Muscle layer of duodenum (tissue), 2 donors: Measurements from ENCODE around the gene NELL2.
"Not testable (repeated sequence)": the region's sequence is repeated elsewhere in the genome, so short reads cannot be mapped to it uniquely, and the experiment has no call there.

Experiments
- H3K27ac ChIP-seq: one replicate; pipeline ENCODE4 v1.7.0; 2013; ENCODE audit warnings: mild to moderate bottlenecking, low read length
- H3K27me3 ChIP-seq: one replicate; pipeline ENCODE4 v1.7.0; 2013; ENCODE audit warnings: low read depth, mild to moderate bottlenecking, control low read depth, low read length
- H3K36me3 ChIP-seq, 2 donors: one replicate each; pipeline ENCODE4 v1.7.0; 2013; ENCODE audit warnings: low read length in 2 of 2, control low read depth in 1 of 2, mild to moderate bottlenecking in 1 of 2; ENCODE audit not compliant: insufficient read depth in 2 of 2, control insufficient read depth in 1 of 2
- H3K4me1 ChIP-seq, 2 donors: one replicate each; pipeline ENCODE4 v1.7.0; 2013; ENCODE audit warnings: low read length in 2 of 2, mild to moderate bottlenecking in 2 of 2, control low read depth in 1 of 2, moderate library complexity in 1 of 2; ENCODE audit not compliant: insufficient read depth in 2 of 2, control insufficient read depth in 1 of 2
- H3K4me3 ChIP-seq, 2 donors: one replicate each; pipeline ENCODE4 v1.7.0; 2013; ENCODE audit warnings: low read length in 2 of 2, low read depth in 1 of 2, mild to moderate bottlenecking in 1 of 2
- H3K9me3 ChIP-seq, 2 donors: one replicate each; pipeline ENCODE4 v1.7.0; 2013; ENCODE audit warnings: low read length in 2 of 2, control low read depth in 1 of 2, mild to moderate bottlenecking in 1 of 2; ENCODE audit not compliant: control insufficient read depth in 1 of 2
- donor health status: healthy.

Gene NELL2

DNA sequence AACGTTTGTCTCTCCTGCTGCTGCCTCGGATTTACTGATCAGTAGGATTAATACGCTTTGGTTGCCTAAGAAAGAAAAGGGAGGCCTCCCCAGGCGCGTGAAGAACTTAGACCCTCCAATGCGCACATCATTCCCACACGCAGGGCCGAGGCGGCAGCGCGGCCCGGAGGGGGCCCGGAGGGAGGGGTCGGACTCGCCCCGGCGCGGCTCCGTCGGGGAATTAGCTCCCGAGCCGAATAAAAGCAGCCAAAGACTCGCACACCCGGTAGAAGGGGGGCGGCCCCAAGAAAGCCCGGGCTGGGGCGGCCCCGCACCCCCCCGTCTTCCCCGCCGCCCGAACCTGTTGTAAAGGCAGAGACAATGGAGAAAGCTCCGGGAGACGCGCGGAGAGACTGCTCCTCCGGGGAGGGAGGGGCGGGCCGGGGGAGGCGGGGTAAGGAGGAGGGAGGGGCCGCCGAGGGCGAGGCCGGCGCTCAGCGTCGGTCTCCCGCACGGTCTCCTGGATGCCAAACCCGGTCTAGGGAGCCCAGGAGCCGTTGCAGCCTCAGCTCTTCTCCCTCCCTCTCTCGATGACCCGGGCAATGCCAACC lies at the start of gene NELL2:
Gene NELL2 (minus strand): TSS at position 362 of the 590 bp plus-strand sequence. CDS start 446 bp downstream, outside the sequence.
- H3K27me3 ChIP-seq, result peaks cover 4% of the 10 kb centered on the region
- H3K27ac ChIP-seq, result no peak within 1 kb of the TSS

DNA sequence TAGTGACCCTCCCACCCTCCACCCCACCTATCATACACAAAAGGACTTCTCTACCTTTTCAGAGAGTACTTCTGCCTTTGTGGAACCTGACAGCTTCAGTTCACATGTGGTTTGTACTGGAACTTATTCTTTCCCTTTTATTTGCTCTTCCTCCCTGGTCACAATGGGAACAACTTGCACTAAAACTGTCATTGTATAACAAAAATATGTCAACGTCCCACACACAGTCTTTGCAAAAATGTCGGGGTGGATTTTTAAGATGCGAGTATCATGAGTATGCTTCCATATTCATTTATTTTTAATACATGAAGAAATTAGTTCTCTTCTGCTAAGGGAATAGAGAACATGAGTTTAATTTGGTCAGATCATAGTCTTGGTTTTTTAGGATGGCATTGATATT lies 45.6 kb upstream of the NELL2 start:
- Histone ChIP-seq H3K36me3 (no peaks in the 10 kb centered on the region), H3K4me3 (no peak overlapping the region), H3K27ac (no peak overlapping the region), H3K4me1 (no peaks in the 10 kb centered on the region), H3K9me3 (no peaks in the 10 kb centered on the region), H3K27me3 (no peaks in the 10 kb centered on the region)

More for the DNA sequence above, at the start of gene NELL2:
- peaks cover 0 to 3% of the 10 kb centered on the region in 2 donors for H3K9me3 ChIP-seq
- no peaks in the 10 kb centered on the region for H3K36me3 ChIP-seq
- H3K4me1 ChIP-seq, result peaks cover 0 to 21% of the 10 kb centered on the region in 2 donors
- peak within 1 kb of the TSS; percentile 66 to 84 for H3K4me3 ChIP-seq

DNA sequence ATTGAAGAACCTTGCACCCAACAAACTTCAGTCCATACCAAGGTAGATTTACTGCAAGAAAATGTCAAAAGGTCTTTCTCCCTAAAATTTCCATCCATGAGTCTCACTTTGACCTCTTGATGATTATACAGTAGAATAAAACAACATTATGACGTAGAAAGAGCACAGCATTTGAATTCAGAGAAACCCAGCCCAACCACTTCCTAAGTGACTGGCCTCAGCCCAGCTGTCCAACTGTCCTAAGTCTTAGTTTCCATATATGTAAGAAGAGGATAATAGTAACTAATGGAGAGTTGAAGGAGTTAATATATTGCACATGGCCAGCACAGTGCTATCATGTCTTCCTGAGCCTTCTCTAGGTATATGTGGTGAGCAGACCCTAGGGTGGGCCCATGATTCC lies 41.0 kb upstream of the NELL2 start:
- H3K4me3 ChIP-seq, result no peak overlapping the region
- no peak overlapping the region for H3K27ac ChIP-seq
- H3K36me3 ChIP-seq, result no peaks in the 10 kb centered on the region
- no peaks in the 10 kb centered on the region for H3K27me3 ChIP-seq
- no peaks in the 10 kb centered on the region for H3K9me3 ChIP-seq
- H3K4me1 ChIP-seq, result no peaks in the 10 kb centered on the region

DNA sequence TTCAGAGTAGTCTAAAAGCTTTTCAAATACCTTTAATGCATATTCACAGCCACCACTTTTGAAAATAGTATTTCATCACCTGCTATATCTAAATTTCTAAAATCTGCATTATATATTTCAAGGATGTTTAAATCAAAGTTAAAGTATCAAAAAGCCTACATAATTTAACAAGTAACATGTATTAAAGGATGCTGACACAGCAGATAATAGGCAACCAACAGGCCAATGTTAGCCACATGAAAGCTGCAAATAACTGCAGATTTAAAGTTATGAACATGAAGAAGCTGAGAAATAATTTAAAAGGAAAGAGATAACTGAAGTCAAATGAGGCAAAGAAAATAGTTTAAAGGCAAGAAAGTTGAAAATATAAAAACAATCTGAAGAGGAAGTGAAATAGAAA lies 39.8 kb upstream of the NELL2 start:
- Histone ChIP-seq H3K4me3 (no peak overlapping the region), H3K36me3 (no peaks in the 10 kb centered on the region), H3K9me3 (no peaks in the 10 kb centered on the region), H3K27ac (no peak overlapping the region), H3K4me1 (no peaks in the 10 kb centered on the region), H3K27me3 (no peaks in the 10 kb centered on the region)

DNA sequence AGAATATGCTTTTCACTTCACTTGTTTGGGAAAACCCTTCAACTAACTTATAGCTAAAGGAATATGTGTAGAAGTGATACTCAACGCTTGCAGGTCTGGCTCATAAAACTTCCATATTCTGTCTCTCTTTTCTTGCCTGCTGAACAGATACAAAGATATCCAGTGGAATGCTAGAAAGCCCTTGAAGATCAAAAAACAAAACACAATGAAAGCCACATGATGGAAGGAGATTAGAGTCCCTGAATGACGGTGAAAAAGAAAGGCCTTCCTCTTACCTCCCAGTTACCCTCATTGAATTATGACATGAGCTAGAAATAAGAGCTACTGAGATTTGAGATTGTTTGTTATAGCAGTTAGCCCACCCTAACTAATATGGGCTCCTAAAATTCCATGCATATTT lies 28.2 kb upstream of the NELL2 start:
- Histone ChIP-seq H3K9me3 (peaks cover 0 to 5% of the 10 kb centered on the region in 2 donors), H3K4me1 (no peaks in the 10 kb centered on the region), H3K27ac (no peak overlapping the region), H3K27me3 (no peaks in the 10 kb centered on the region), H3K36me3 (no peaks in the 10 kb centered on the region), H3K4me3 (no peak overlapping the region)

DNA sequence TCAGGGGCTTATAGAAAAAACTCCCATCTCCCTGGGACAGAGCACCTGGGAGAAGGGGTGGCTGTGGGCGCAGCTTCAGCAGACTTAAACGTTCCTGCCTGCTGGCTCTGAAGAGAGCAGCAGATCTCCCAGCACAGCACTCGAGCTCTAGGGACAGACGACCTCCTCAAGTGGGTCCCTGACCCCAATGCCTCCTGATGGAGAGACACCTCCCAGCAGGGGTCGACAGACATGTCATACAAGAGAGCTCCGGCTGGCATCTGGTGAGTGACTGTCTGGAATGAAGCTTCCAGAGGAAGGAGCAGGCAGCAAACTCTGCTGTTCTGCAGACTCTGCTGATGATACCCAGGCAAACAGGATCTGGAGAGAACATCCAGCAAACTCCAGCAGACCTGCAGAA lies 22.0 kb upstream of the NELL2 start:
- not testable (repeated sequence) for H3K36me3 ChIP-seq, H3K27ac ChIP-seq, H3K9me3 ChIP-seq, H3K27me3 ChIP-seq, H3K4me1 ChIP-seq, H3K4me3 ChIP-seq

DNA sequence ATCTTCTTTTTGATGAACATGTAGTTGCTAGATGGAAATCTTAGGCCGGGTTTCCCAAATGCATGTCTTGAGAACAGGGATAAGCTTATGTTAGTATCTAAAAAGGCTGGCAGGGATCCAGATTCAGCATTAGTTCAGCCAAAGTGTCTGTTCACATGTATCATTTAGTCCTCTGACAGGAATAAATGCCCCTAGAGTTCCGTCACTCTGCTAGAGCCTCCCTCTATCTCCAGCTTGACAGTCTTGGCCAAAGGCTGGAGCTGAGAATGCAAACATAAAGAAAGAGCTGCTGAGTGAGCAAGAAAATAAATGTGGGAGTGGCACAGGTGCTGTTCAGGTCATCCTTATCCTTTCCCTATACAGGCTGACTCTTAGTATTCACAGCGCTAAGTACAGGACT lies 13.8 kb upstream of the NELL2 start:
- no peak overlapping the region for H3K27ac ChIP-seq
- H3K4me1 ChIP-seq, result no peaks in the 10 kb centered on the region
- H3K9me3 ChIP-seq, result no peaks in the 10 kb centered on the region
- H3K4me3 ChIP-seq, result no peak overlapping the region
- no peaks in the 10 kb centered on the region for H3K27me3 ChIP-seq
- H3K36me3 ChIP-seq, result no peaks in the 10 kb centered on the region

DNA sequence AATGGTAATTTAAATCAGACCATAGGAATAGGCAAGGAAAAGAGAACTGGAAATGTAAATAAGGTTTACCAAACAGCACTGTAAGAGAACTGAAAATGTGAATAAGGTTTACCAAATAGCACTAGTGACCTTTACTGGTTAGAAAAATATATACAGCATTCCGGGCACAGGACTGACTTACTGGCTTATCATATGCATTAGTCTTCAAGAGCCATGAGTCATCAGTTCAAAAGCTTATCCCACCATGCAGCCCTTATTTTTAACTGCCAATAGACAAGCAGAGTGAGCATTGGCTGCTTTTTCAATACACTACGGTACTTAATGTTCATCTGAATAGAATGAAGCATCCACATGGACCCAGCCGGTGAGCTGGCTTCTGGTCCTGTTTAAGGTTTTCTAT lies 13.0 kb upstream of the NELL2 start:
- Histone ChIP-seq H3K4me3 (no peak overlapping the region), H3K4me1 (no peaks in the 10 kb centered on the region), H3K36me3 (no peaks in the 10 kb centered on the region), H3K27ac (no peak overlapping the region), H3K9me3 (no peaks in the 10 kb centered on the region), H3K27me3 (no peaks in the 10 kb centered on the region)

DNA sequence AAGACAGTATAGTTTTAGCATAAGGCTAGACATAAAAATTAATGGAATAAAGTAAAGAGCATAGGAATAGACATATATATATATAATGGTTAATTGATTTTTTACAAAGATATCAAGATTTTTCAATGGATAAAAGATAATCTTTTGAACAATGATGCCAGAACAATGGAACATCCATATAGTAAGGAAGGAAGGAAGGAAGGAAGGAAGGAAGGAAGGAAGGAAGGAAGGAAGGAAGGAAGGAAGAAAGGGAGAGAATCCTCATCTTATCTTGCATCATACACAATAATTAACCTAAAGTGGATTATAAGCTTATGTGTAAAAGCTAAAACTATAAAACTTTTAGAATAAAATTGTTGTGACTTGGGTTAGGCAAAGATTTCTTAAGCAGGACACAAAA lies 9.8 kb upstream of the NELL2 start:
- Histone ChIP-seq H3K4me3 (no peak overlapping the region), H3K27me3 (no peaks in the 10 kb centered on the region), H3K4me1 (no peaks in the 10 kb centered on the region), H3K27ac (no peak overlapping the region), H3K9me3 (peaks cover 0 to 9% of the 10 kb centered on the region in 2 donors), H3K36me3 (no peaks in the 10 kb centered on the region)

DNA sequence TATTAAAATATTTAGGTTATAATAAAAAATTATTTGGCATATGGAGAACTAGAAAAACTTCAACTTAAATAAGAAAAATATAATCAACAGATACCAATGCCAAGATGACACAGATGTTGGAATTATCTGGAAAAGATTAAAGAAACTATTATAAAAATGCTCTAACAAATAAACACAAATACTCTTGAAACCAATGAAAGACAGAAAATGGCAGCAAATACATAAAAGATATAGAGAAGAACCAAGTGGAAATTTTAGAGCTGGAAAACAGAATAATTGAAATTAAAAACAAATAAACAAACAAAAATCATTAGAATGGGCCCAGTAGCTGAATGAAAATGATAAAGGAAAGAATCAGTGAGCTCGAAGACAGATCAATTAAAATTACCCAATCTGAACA lies 5.1 kb upstream of the NELL2 start:
- no peak overlapping the region for H3K4me3 ChIP-seq
- peaks cover 0 to 12% of the 10 kb centered on the region in 2 donors for H3K9me3 ChIP-seq
- no peaks in the 10 kb centered on the region for H3K36me3 ChIP-seq
- H3K27ac ChIP-seq, result no peak overlapping the region
- no peaks in the 10 kb centered on the region for H3K27me3 ChIP-seq
- peaks cover 0 to 10% of the 10 kb centered on the region in 2 donors for H3K4me1 ChIP-seq

DNA sequence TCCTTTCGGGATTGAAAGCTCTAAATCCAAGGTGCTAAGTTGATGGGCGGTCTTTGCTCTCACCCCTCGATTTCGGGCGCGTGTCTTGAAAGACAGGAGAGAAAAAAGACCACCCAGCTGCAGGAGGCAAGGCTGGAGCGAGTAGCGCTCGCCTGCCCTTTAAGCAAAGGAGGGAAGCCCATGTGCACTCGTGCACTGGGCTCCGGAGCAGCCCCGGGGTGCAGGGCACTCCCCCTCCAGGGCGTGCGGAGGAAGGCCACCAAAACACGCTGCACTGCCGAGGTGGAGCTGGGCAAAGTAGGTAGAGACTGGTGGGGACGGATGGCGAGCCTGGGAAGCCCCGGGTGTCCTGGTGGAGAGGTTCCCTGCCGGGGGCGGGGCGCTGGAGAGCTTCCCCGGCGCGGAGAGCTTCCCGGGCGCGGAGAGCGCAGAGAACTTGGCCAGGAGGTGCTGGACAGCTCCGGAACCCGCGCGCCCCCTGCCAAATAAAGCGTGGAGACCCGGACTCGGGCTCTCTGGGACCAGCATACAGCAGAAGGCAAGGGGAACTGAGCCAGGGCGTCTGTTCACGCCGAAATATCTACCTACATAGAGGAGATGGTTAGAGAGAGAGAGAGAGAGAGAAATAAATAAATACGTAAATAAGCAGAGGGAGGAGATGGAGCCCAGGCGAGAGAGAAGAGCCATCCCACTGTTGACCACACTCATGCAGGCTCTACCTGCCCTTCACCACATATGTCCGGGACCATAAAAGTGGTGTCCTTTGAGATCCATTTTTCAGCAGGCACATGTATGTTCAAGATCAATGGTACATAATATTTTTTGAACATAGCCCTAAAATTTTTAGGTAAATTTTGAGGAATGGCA lies 662 bp upstream of the NELL2 start:
- no peaks in the 10 kb centered on the region for H3K36me3 ChIP-seq
- peaks cover 4% of the 10 kb centered on the region for H3K27me3 ChIP-seq
- H3K27ac ChIP-seq, result no peak overlapping the region
- peaks cover 0 to 21% of the 10 kb centered on the region in 2 donors for H3K4me1 ChIP-seq
- H3K9me3 ChIP-seq, result peaks cover 0 to 7% of the 10 kb centered on the region in 2 donors
- peak overlapping the region; percentile 66 to 84 for H3K4me3 ChIP-seq
